ENCODE measurements around the gene C3orf18.

Gene C3orf18

DNA sequence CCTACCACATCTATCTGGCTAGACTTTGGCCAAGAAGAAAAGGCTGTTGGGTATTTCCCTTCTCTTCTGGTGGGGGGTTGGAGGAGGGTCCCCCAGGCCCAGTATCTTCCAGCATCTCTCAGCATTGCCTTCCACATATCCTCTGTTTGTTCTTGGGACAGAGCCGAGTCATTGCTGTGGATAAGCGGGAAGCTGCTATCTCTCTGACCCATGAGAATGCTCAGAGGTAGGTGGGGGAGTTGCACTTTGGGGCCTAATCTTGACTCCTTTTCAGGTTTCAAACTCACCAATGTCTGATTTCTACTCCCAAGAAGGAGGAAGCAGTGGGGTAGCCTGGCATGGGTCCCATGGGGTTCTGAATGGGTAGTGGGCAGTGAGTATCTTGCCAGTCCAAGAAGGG, 9.8 kb upstream of the C3orf18 start:
- no peak for DNase-seq

DNA sequence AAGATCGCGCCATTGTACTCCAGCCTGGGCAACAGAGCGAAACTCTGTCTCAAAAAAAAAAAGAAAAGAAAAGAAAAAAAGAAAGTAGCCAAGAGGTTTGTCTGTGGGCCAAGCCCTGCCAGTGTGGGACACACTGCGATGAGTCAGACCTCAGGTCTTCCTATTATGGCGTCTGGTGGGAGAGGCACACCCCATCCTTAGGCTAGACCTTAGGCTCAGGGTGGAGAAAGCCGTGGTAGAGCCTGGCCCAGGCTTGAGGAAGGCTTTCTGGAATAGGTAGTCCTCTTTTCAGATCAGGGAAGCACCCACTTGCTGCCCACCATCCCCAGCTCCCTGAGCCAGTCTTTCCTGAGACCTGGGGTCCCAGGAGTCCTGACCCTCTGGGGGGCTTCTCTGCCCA, 7.8 kb upstream of the C3orf18 start:
- no peak for DNase-seq

DNA sequence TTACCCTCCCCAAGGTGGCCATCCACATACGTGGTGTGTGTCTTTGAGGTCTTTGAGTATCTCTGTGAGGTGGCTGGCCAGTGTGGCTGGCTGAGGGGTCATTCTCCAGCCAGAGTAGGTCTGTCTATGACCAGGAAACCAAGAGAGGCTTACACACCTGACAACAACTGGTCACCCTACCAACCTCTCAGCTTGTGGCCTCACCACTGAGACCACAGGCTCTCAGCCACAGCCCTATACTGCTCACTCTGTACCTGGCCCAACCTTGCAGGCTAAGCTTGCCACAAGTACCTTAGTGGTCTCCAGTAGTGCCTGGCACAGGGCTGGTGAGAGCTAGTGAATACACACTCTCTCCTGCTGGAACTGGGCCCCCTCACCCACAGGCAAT, 6.9 kb upstream of the C3orf18 start:
- no peak for DNase-seq

DNA sequence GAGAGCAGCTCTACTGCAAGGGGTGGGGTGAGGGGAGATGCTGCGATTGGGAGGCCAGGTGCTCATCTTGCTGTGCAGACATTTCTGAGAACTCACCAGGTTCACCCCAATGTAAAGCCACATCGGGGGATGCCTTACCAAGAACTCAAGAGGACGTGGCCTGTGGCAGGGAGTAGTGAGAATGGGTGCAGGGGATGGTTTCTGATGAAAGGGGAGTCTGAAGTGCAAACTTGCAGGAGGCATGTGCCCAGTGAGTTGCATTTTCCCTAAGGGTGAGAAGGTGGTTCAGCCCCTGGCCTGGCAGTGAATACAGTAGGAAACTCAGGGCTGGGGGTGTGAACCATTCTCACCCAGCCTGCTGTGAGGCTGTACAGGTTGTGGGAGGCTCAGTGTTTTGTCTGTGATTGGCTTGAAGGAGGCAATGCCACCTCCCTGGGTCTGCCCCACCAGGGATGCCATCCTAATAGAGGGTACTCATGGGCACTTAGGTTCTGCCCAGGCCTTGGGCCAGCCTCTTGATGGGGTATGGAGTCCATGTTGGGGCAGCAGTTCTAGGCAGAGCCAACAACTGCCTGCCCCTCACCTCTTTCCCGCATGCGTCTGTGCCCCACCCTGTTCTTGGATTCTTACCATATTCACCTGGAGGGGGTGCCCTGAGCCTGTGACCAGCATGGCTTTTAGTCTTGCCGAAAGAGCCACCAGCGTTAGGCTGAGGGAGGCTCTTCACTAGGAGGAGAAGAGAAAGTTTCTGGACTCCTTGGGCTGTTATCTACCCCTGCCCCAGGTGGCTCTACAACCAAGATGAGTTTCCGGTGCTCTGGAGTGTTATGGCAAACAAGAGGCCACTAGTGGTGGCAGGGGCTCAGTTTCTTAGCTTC, 6.3 kb upstream of the C3orf18 start:
- DNase-seq, result no peak

DNA sequence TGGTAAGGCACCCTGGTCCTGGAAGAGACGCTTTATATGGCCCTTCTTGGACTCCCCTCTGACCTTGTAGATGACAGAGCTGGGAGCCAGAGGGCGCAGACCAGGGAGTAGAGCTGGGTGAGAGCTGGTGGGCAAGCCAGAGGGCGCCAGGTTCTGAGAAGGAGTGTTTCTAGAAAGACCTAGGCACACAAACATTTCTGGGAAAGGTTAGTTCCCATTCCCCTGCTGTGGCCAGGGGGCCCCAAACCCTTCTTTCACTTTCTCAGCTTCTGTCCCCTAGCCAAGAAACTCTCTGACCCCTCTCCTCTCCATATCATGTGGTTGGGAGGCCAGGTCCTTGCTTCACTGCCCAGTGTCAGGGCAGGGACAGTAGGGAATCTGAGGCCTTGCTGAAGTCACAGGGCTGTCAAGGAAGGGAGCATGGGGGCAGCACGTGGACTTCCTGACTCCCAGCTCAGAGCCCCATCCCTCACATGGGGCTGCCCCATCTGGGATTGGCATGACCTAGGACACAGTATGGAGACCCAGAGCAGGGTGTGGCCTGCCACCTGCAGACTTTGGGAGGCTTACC, 5.3 kb upstream of the C3orf18 start:
- DNase-seq, result no peak

DNA sequence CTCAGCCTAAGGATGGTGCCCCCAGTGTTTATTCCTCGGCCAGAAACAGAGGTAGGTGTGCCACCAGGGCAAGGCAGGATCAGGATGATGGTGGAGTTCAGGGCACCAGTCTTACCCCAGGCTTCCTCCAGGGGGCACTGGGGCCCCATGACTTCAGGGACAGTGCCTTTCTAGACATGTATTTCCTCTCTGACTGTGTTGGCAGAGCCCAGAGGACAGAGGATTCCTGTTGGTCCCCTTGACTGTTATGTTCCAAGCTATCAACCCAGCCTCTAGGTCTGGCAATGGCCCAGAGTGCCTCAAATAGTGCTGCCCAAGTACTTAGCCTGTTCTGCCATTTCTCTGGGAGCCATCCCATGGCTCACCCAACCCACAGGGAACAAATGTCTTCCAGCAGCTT, 4.6 kb upstream of the C3orf18 start:
- DNase-seq, result peak; percentile 20

DNA sequence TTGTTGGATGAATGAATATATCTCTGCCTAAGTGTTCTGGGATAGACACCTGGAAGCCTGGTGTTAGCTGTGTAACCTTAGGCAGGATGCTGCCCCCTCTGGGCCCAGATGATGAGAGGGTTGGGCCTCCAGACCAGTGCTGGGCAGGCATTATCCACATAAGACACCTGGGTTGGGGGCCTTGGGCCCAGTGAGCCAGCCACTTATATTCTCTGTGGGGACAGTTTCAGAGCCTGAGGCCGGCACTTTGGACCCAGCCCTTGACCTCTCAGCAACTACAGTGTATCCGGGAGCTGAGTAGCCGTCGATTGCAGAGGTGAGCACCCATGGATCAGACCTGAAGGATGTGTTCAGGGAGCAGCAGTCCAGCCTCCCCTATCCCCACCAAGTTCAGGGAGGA, 3.9 kb upstream of the C3orf18 start:
- no peak for DNase-seq

DNA sequence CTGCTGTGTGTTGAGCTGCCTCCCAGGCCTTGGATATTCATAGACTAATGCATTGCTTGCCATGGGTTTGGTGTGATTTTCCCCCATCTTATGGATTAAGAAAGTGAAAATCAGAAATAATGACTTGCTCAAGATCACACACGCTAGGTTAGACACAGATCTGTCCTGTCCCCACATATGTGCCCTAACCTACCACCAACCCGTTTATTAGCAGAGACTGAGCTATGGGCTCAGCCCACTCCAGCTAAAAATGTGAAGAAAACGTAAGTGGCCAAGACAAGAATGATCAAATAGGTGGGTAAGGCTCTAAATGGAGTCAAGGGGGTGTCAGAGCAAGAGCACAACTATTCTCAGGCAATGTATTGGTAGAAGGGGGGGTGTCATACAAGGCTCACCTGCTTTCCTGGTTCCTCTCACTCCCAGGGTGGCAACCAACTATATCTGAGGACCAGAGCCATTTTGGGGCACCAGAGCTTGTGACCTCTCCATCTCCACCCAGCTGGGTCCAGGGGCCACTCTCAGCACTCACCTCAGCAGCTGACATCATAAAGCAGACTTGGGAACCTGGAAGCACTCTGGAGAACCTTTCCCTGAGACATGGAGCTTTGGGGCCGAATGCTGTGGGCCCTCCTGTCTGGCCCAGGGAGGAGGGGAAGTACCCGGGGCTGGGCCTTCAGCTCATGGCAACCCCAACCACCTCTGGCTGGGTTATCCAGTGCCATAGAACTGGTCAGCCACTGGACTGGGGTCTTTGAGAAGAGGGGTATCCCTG, 3.1 kb upstream of the C3orf18 start:
- no peak for DNase-seq

DNA sequence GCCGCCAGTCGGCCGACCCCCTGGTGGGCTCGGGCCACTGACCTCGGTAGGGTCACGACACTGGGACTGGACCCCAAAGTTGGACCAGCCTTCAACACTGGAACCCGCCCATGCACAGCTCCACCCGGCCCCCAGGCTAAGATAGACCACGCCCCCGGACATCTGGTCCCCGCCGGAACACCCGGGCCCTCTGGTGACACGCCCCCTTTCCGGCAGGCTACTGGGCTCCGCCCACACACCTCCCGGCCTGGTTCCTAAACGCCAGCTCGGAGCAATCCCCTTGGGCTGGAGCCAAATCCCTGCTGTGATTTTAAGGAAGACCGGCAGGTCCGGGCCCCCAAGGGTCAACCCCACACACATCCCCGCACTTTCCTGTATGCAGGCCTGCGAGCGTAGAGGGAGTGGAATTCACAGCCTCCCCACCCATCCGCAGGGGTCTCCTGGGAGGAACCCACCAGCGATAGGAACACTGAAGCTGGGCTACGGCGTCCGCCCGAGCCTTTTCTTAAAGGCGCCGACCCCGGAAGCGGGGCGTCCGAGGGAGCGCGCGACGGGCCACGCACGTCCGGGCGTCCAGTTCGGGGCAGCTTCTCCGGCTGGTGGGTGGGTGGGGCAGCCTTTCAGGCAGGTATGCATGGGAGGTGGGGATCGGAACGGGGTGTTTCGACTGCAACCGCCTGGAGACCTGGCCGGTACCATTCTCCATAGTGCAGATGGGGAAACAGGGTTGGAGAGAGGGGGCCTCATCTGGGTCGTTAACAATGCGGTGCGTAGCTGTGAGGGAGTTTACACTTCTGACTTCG, 1.6 kb upstream of the C3orf18 start, which contains the start of gene HEMK1:
TSS of gene HEMK1 (plus strand) at position 576 of the 803 bp plus-strand sequence. CDS start 1,583 bp downstream, outside the sequence.
- DNase-seq, result peak; percentile 82

DNA sequence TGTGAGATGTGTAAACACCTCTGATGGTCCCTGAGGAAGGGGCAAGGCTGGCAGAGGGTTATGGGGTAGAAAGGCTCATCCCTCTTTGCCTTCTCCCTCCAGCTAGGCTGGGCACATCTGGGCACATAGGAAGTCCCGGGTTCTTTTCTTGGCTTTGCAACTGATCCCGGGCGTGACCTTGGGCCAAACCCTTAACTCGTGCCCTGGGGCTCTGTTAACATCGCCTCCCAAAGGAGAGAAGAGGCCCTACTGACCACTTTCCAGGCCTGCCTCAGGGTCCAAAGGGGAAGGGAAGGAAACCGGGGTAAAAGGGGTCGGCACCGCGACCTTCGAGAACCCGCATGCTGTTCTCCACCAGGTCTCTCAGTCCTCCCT, 549 bp downstream of the C3orf18 start:
- DNase-seq, result no peak

DNA sequence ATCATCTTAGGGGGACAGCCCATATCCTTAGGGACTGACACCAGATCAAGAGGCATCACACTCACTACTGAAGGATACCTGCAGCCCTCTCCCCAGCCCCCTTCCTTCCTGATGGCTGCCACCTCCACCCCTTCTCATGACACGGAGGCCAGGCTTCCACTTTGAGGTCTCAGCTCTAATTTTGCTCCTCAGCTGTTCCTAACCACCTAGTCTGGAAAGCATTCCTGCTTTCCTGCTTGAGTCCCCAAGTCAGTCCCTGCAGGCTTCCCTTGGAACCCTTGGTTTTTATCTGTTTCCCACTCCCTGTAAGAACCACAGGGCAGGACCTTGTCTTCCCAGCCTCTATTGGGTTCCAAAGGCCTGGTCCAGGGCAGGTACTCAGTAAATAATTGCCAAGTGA, 3.2 kb downstream of the C3orf18 start:
- DNase-seq, result no peak

DNA sequence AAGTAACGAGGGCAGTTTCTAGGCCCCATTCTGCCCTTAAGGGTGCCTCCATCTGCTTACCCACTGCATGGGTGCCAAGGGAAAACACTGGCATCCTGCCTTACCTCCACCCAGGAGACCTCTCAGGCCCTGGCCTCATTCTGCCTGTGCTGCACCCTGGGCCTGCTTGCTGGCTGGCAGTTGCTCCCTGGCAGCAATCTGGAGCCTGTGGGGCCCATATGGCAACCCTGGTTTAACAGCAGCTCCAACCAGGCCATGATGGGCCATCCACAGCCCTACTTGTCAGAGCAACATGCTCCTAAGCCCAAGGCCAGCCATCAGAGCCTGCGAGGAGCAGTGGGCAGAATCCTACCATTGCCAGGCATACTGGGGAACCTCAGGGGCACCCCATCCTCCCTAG, 3.7 kb downstream of the C3orf18 start:
- peak; percentile 42 for DNase-seq

DNA sequence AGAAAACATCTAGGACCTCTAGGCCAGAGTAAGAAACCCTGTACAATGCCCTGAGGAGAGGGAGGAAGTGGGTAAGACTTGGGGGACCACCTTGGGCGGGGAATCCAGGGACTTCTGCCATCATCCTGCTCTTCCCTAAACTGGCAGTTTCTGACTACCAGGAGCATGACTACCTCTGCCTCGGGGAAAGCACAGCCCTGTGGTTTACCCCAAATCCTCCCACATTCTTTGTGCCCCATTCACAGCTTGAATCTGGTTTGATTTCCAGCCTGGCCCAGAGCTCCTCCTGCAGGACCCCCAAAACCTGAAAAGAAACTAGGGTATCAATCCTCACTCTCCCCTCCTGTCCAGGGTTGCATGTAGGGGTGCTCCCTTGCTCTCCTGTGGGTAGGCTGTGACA, 4.7 kb downstream of the C3orf18 start:
- no peak for DNase-seq

DNA sequence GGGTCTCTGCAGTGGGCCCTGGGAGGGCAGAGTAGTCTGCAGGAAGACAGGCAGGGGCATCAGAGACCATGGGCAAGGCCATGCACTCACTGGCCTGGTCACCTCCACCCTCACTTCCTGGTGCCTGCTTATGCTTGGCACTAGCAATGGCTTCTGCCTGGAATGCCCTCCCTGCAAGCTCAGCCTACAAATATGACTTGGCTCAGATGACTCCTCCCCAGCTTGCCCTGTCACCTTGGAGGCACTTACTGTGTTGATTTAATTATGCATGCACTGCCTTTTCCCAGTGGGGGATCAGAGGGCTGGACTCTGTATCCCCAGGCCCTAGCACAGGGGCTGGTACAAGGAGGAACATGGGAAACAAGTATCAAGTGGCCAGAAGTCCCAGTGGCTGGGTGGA, 7.8 kb downstream of the C3orf18 start:
- DNase-seq, result no peak

DNA sequence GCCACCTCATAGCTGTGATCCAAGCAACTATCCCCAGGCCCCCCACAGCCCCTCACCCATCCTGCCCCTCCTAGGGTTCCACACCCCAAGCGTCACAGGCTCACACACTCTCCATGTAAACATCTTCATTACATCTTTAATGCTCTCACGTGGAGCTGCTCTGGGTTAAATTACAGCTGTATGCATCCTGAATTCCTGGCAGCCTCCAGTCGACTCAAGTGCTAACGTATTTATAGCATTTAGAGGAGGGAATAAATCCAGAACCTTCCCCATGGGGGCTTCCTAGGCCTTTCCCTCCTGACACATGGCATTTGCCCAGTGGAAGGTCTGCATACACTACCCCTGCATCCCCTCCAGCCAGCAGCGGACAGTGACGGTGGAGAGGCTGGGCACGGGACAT, 9.6 kb downstream of the C3orf18 start:
- peak; percentile 2 for DNase-seq

DNA sequence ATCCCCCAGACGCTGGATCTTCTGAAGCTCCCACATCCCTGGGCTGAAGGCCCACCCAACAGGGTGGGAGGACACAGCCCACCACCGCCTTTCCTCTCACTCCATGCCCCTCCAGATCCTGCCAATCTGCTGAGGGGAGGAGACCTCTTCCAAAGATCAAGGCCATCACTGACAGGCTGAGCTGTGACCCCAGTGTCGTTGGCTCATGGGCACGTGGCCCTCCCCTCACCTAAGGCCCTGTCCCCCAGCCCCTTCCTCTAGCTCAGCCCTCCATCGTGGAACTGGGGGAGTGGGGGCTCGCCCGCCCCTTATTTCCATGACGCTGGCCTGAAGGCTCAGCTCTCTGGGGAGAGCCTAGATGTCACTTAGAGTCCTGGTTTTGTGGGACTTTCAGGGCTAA, 10.4 kb downstream of the C3orf18 start:
- DNase-seq, result no peak

DNA sequence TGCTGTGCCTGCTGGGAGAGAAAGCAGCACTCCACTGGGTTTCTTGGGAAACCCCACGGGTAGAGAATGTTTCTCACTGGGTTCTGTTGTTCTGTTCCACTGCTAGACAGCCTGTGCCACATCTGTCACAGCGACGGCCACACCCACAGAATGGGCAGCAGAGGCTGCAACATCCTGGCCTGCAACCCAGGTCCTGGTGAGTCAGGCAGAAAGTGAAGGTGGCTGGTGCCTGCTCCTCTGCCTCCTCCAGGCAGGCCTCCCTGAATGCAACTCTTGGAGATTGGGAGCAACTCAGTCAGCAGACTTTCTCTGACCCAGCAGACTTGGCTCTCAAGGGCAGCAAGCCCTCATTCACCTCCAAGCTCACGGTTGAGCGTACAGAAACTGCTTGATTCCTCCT, 13.0 kb downstream of the C3orf18 start:
- no peak for DNase-seq

DNA sequence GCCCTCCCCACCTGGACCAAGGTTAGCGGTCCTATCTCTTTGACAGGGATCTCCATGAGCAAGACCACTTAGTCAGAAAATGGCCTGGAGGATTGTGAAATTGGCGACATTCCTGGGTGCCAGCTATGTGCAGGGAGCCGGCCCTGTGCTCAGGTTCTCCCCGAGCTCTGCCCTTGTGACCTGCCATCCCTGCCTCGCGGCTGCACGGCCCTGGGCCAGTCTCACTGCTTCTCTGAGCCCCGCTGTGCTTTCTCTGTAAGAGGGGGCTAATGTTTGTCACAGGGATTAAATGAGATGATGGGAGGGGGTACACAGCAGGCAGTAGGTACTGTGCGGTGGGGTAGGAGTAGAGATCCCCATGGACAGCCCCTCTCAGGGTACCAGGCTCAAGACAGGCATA, 14.9 kb downstream of the C3orf18 start:
- DNase-seq, result no peak

DNA sequence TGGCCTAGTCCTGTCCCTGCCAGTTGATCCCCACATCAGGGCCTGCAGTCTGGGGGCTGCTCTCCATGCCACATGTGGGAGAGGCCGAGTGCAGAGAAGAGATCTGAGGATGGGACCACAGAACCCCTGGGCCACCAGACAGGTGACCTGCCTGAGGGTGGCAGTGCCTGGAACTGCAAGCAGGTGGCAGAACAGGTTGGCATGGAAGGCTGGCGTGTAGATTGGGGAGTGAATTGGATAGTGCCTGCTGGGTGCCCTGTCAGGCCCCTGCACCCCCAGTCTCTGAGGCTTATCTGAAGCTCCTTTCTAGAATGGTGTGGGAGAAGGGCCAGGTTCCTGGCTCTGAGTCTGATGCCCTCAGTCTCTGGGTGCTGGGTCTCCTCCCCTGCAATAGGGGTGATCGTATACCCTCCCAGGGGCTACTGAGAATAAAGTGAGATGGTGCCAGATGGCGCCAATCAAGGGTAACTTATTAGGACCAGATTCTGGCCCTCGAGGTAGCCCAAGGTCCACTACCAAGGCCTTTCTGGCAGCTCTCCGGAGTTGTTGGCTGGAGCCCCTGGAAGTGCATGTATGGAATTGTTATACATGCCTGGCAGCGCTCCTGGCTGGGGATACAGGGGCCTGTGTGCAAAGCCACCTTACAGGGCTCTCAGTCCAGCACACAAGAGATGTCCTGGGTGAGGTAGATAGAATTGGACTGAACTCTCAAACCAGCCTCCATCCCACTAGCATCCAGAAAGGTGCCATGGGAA, 15.7 kb downstream of the C3orf18 start:
- DNase-seq, result no peak

DNA sequence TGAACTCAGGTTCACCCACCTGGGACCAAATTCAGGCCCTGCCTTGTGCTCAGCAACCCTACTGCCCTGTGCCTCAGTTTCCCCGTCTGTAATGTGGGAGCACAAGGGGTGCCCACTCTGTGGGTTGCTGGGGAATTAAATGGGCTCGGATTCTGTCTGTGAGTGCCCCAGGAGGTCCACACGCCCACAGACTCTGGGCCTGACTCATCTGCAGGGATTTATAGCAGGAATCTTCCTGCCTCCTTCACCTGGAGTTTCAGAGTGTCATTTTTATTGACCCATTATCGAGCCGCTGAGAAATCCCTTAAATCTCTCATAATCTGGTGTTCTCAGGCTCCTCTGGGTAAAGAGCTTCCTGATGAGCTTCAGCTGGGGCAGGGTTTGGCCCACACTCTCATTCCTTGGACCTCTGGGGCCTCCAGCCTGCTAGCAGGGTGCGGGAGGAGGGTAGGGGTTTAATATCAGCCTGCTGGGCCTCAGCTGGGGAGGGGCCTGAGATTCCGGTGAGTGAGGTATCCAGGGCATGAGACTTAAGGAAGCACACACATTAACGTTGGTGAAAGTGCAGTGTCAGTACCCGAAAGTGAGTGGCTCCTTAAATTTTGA, 16.4 kb downstream of the C3orf18 start:
- no peak for DNase-seq

DNA sequence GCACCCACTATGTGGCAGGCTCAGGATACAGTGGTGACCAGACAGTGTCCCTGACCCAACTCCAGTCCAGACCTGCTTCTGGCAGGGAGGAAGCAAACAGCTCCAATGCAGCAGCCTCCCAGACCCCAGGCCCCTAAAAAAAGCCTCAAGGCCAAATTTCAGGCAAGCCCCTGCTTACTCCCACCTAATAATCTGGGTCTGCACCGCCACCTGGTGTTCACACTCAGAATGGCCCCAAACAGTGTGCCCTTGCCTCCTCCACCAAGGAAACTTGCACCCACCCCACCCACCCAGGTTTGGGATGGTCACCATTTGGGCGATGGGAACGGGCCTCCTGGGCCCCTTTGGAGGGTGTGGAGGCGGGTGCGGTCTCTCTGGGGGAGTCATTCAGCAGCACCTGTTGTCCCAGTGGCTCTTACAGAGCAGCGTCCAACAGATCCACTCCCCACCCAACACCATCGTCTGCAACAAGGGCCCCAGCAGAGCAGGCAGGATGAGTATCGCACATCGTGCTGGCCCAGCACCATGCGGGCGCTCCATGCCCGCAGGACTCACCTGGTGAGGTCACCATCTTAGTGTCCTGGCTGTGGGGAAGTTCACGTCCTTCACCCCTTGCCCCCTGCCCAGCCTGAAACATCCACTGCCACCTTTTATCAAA, 17.3 kb downstream of the C3orf18 start:
- peak; percentile 58 for DNase-seq
